Raji (cell line): ENCODE data around the gene METTL23.

ENCODE experiments used
- POLR2A ChIP-seq: IDR thresholded peaks from 2 replicates; pipeline ENCODE4 v1.6.1; 2011; ENCODE audit warnings: low read depth, low read length, control low read depth; ENCODE audit not compliant: insufficient read depth

Gene METTL23

DNA sequence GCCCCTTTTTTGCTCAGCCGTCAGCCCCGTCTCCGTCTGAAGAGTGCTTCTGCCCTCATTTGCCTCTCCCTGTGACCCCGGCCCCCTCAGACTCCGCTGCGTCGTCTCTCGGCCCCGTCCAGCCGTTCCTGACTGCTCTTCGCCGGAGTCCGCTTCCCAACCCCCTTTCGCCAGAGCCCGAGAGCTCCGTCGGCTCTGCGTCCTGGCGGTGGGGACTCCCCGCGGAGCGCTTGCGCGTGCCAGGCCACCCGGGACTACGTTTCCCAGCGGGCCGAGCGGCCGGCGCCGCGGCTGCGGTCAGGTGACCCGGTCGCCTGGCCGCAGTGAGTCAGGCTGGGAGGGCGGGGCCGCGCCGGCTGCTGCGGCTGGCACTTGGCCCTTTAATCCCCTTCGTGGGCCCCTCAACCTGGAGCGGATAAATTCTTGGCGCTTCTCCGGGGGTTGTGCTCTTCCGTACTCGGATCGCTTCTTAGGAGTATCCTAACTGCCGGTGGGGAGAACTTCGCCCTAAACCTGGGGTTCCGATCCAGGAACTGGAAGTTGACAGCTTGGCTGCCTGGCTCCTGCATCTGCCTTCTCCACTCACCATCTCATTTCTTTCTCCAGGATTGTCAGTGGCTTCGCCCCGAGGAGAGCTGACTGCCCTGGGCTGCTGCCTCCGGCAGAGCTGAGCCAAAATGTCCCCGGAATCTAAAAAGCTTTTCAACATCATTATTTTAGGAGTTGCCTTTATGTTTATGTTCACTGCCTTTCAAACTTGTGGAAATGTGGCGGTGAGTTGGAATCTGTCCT lies 11.2 kb downstream of the METTL23 start, which contains the start of gene MFSD11:
Gene MFSD11, plus strand, starts transcription at position 444 of the 792 bp plus-strand sequence. Its CDS starts 234 bp downstream, at position 678.
- no peak; the same call in none of the 2 replicates for TF ChIP-seq POLR2A

DNA sequence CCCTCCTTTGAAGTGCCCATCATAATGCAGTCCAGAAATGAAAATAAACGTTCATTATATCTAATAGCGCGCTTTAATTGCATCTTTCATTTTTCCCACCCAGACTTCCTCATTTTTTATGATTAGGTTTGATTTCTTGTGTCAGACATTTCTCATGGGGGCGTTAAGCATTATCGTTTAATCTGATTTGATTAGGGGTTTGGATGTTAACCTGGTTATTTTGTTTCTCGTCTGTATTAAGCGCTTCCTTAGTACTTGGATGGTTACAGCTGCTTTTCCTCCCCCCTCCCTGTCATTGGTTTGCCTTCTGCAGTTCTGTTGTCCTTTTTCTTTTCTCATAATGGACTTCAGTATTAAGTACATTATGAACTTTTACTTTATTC lies 11.8 kb downstream of the METTL23 start:
- no peak for TF ChIP-seq POLR2A

DNA sequence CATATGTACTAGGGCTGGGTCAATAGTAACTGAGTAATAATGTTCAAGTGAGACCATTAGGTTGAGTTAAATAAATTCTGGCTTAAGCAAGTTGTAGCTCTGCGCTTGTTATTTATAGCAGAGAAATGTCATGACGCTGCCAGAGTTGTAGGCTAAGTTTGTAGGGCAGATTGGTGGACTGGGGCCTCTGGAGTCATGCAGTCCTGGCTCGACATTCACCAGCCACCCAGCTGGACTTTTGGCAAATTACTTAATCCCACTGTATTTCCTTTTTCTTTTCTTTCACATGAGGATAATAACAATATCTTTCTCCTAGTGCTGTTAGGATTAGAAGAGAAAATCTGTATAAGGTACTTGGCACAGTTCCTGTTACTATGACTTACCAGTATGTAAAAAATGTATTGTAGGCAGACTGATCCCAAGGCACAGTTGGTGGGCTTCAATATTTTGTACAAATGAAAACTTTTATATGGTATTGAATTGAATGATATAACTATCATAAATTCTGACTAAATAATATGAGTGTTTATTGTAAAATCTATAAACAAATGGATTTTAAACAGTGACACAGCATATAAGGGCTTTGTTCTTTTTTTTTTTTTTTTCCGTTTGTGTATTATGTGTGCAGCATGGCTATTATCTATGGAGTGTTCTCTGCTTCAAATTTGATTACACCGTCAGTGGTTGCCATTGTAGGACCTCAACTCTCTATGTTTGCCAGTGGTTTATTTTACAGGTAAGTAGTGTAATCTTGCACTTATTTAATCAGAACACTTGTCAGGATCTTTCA lies 13.9 kb downstream of the METTL23 start:
- no peak for TF ChIP-seq POLR2A

DNA sequence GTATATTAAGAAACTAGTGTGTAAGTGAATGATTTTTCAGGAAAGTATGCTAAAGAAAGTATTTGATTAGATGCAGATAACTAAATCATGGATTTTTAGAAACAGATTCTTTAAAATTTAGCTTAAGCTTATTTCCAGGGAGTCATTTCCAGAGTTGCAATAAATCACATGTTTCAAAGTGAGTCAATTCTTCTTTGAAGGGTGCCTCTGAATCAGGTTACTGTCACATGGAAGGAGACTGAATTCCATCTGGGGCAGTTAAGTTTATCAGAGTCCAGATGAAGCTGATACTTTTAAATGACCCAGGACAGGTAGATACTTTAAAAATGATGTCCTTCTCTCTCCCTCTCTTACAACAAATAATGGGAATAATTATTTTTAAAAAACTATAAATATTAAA lies 16.3 kb downstream of the METTL23 start:
- no peak for TF ChIP-seq POLR2A

DNA sequence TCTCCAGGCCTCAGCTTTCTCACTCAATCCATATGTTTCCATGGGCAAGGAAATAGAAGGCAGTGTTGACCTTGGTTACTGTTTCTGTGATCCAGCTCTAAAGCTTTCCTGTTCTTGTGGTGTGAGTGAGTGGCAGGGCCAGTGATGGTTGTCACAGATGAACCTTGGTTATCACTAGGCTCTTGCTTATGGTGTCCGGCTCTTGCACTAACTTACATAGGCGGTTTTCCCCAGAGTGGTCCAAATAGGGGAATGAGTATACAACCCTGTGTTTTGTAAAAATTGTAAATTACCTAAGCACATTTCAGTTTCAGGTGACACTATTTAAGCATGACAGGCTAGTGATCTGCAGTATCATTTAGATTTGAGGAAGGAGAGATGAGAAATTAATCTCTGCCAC lies 18.1 kb downstream of the METTL23 start:
- TF ChIP-seq POLR2A = no peak

DNA sequence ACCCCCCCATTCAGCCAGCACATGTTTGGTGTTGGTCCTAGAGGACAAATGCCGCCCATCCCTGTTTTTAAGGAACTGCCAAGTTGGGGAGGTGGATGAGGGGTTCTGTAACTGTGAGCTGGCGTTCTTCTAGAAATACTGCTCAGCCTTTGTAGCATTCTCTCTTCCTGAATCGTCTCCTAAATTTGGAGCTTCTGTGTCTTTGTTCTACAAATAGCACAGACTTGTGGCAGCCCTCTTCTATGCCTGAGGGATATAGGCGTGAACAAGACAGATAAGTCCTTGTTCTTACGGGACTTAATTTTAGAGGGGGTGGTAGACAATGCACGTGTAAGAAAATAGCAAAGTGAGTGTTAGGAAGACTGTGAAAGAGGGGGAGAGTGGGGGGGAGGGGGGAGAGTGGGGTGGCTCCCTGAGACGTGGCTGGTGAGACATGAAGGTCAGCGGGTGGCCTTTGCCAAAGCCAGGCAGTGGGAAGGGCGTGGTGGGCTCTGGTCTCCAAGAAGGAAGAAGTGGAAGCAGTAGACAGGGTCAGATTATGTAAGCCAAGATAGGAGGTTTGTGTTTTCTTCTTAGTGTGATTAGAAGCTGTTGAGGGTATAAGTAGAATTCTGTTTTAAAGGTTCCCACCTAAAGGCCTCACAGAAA lies 21.2 kb downstream of the METTL23 start:
- no peak for TF ChIP-seq POLR2A

DNA sequence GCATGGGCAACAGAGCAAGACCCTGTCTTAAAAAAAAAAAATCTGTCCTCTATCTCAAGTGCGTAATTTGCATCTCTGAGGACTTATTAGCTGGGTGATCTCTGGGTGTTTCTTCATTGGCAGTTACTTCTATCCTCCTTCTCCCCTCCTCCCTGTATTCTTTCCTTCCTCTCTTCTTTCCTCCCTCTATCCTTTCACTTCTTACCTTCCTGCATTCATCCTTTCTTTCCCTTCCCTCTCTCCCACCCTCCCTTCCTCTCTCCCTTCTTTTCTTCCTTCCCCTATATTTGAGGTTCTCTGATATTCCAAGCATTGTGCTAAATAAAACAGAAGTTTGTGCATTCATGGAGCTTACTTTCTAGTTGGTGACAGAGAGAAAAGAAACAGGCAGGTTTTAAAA lies 22.0 kb downstream of the METTL23 start:
- TF ChIP-seq POLR2A = no peak

DNA sequence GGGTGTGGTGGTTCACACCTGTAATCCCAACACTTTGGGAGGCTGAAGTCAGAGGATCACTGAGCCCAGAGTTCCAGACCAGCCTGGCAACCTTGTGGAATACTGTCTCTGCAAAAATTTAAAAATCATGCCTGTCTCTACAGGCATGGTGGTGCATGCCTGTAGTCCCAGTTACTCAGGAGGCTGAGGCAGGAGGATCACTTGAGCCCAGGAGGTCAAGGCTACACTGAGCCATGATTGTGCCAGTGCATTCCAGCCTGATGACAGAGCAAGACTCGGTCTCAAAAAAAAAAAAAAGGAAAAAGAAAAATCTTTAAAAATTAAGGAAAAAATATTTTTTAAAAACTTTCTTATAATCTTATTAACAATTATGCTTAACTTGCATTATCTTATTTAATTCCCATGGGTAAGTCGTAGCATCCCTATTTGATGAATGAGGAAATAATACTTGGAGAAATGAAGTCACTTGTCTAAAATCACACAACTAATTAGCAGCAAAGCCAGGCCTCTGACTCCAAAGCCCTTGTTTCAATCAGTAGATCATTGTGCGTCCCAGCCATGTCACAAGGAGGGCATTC lies 24.9 kb downstream of the METTL23 start:
- TF ChIP-seq POLR2A = no peak

DNA sequence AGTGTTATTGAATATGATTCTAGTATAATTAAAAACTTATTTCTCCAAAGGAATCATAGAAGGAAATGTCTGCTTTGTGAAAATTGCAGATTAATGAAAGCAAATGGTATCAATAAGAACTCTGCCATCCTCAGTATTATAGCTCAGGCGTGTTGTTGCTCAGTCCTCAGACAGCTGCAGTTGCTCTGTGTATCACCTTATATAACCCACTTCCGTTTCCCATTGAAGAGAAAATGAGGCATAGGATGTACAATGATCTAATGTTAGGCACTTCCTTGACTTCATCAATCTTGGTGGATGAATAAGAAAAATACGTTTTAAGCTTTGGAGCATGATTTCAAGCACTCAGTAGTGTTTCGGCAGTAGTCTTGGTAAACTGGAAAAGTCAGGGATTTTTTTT lies 25.4 kb downstream of the METTL23 start:
- no peak for TF ChIP-seq POLR2A

DNA sequence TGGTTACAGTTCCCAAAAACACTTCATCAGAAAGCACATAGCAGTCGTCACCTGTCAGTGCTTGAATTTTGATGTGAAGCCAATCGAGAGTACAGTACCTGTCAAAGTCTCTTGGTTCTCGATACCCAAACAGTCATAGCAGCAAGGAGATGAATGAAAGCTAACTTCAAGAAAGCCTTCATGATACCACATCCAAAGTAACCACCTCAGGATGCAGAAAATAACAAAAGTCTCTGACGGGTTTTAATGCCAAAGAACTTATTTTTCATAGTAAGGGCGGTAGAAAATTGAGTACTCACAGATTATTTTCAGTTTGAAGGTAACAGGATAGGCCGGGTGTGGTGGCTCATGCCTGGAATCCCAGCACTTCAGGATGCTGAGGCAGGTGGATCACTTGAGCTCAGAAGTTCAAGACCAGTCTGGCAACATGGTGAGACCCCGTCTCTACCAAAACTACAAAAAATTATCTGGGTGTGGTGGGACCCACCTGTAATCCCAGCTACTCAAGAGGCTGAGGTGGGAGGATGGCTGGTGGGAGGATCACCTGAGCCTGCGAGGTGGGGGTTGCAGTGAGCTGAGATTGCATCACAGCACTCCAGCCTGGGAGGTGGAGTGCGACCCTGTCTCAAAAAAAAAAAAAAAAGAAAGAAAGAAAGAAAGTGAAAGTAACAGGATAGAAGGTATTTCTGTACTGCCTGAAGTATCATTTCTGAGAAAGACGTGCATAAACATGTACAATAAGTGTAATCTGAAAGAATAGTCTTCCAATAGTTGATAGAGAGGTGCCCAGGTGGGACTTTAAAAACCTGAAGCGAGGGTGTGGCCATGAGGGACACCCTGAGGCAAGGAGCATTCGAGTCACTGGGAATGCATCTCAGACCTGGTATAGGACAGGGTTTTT lies 26.7 kb downstream of the METTL23 start:
- no peak for TF ChIP-seq POLR2A

DNA sequence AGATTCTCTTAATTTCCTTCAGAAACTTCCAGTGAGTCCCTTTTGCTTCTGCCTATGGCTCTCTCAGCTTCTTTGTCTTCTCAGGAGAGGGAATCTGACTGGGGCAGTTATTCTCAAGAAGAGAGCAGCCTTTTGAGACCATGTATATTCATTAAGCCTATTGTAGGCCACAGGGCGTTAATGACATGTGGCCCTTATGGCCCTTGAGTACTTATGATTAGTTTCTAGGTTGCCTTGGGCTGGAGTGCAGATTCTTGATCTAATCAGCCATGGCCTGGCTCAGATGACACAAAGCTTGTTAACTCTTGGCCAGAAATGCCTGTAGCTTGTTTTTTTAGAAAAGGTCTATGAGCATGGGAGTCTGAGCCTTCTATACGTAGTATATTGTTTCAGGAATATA lies 28.6 kb downstream of the METTL23 start:
- TF ChIP-seq POLR2A = no peak

DNA sequence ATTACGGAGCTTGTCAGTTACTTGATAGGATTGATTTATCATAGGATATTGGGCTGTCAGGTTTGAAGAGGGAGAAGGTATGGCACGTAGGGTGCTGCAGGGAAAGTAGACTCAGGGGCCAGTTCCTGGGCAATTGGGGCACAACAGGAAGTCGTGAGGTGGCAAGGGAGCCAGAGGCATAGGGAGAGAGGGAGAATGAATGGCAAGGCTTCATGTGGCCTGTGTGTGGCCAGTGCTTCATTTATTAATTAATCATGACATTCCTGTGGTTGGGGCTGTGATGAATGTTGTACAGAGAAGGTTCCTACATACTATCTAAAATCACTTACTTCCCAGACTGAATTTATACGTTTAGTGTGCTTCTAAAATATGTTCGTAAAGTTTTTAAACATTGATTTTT lies 30.6 kb downstream of the METTL23 start:
- no peak for TF ChIP-seq POLR2A

DNA sequence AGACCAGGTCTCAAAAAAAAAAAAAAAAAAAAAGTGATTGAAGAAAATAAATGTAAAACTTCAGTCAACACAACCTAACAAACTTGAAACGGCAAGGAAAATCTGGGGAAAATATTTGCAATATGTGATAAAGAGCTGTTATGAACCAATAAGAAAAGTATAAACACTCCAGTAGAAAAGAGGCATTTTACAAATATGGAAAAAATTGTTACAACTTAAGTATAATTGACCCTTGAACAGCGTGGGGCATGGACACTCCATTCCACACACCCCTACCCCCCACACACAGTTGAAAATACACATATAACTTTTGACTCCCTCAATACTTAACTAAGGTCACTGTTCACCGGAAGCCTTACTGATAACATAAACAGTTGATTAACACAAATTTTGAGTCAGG lies 31.9 kb downstream of the METTL23 start:
- no peak for TF ChIP-seq POLR2A

DNA sequence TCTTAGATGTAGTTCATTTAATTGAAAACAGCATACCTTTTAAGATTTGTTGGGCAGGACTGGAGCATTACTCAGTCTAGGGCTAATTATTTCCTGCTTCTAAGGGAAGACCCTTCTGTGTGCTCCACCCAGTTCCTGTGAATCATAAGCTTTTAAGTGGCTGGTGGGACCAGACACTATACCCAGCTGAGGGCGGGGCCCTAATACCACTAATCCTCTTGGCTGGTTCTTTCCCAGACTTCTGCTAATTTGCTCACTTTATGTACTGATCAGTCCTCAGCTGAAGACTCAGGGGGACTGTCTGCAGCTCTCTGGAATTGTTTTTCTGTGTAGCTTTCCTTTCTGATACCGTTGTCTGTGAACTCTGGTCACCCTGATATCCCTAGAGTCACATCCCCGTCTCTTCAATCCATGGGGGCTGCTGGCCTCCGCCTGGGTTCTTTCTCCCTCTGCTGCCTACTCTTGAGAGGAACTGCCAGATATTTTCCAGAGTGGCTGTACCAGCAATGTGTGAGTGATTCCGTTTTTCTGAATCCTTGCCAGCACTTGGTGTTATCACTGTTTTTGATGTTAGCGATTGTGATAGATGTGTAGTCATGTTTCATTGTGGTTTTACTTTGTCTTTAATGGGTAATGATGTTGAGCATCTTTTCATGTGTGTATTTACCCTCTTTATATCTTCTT lies 46.3 kb downstream of the METTL23 start:
- TF ChIP-seq POLR2A = no peak
